H1 (cell line): ENCODE results near the gene BCL2L14.

Experiments used
- BCL11A ChIP-seq, 2 experiments: IDR thresholded peaks; one replicate each; pipeline ENCODE4 v1.6.1; 2011; ENCODE audit warnings: low read depth in 2 of 2, low read length in 2 of 2, mild to moderate bottlenecking in 2 of 2
- CHD2 ChIP-seq: IDR thresholded peaks from 2 replicates; pipeline ENCODE4 v1.6.1; 2012; ENCODE audit warnings: low read length, improper control_type of control experiment
- CTCF ChIP-seq, 3 experiments: IDR thresholded peaks; 1 replicate in 2 of 3; 2 replicates in 1 of 3; pipeline versions ENCODE4 v1.5.1 to v1.6.1; 2011; ENCODE audit warnings: low read length in 3 of 3, mild to moderate bottlenecking in 3 of 3, inconsistent platforms in 2 of 3, low read depth in 1 of 3, moderate library complexity in 1 of 3; ENCODE audit not compliant: insufficient read depth in 1 of 3; ENCODE audit errors: control extremely low read depth in 1 of 3
- MAX ChIP-seq: IDR thresholded peaks from 2 replicates; pipeline ENCODE4 v1.6.1; 2012; ENCODE audit warnings: inconsistent platforms
- POLR2AphosphoS5 ChIP-seq: IDR thresholded peaks from 2 replicates; pipeline ENCODE4 v1.6.1; 2011; ENCODE audit warnings: low read depth, low read length
- TCF12 ChIP-seq: IDR thresholded peaks from 2 replicates; pipeline ENCODE4 v1.6.1; 2011; ENCODE audit warnings: low read depth, mild to moderate bottlenecking, low read length

- TF ChIP-seq TCF12 (no peak), POLR2AphosphoS5 (no peak), CHD2 (no peak), BCL11A (IDR thresholded peaks at IDR 0.05; ENCODE audit: low read depth in 2 of 2, low read length in 2 of 2) (no peak), CTCF (IDR thresholded peaks at IDR 0.05; ENCODE audit: control extremely low read depth in 1 of 3, insufficient read depth in 1 of 3, low read depth in 1 of 3, low read length in 3 of 3) (no peak), MAX (no peak)
Measured at GRCh38 chr12:12087693-12088034, 16.9 kb downstream of the BCL2L14 start.
